ENCODE measurements around the gene SERTM1. TPM values are rescaled to one million over a fixed set of nuclear protein-coding genes. Genes with fewer than 3 reads are reported as not detected.

The SERTM1 gene
- total RNA-seq, 1 donor from 2014 or later = 0.09 TPM

DNA sequence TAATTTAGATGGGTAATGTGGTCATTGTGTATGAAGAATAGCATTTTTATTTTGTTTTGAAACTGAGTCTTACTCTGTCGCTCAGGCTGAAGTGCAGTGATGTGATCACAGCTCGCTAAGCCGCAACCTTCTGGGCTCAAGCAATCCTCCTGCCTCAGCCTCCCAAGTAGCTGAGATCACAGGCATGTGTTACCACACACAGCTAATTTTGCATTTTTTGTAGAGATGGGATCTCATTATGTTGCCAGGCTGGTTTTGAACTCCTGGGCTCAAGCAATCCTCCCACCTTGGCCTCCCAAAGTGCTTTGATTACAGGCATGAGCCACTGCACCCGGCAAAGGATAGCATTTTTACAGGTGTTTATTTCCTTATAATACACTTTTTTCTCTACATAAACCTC, 36.6 kb downstream of the SERTM1 start:
- no peaks in the 10 kb centered on the region for H3K36me3 Mint-ChIP-seq (ENCODE audit: low read depth)
- H3K4me1 Mint-ChIP-seq = peaks cover 4% of the 10 kb centered on the region
- no peaks in the 10 kb centered on the region for H3K27me3 Mint-ChIP-seq (ENCODE audit: low read depth)
- DNase-seq (ENCODE audit: low read depth, low spot score) = no peak
- TF ChIP-seq, protein P1, sequence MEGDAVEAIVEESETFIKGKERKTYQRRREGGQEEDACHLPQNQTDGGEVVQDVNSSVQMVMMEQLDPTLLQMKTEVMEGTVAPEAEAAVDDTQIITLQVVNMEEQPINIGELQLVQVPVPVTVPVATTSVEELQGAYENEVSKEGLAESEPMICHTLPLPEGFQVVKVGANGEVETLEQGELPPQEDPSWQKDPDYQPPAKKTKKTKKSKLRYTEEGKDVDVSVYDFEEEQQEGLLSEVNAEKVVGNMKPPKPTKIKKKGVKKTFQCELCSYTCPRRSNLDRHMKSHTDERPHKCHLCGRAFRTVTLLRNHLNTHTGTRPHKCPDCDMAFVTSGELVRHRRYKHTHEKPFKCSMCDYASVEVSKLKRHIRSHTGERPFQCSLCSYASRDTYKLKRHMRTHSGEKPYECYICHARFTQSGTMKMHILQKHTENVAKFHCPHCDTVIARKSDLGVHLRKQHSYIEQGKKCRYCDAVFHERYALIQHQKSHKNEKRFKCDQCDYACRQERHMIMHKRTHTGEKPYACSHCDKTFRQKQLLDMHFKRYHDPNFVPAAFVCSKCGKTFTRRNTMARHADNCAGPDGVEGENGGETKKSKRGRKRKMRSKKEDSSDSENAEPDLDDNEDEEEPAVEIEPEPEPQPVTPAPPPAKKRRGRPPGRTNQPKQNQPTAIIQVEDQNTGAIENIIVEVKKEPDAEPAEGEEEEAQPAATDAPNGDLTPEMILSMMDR (conservative IDR thresholded peaks at IDR 0.05) = no peak
- no peak overlapping the region for H3K27ac Mint-ChIP-seq (ENCODE audit: unreplicated experiment)
- H3K4me3 Mint-ChIP-seq = no peak overlapping the region
- H3K9me3 Mint-ChIP-seq = no peaks in the 10 kb centered on the region

DNA sequence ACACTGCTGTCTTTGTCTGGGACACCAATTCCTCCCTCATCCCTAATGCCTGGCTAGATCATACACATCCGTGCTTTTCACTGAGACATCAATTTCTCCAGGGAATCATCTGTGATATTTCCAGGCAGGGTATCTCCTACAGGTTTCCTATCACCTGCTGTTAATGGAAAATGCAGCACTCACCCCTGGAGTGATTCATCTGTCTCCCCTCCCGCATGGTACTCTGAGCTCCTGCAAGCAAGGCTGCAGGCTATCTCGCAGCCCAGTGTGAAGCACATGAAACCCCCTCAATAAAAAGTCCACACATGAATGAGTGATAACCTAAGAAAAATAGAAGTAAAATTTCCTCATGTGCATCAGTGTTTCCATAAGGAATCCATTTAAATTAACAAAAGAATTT, 38.5 kb downstream of the SERTM1 start:
- Mint-ChIP-seq H3K9me3 (no peaks in the 10 kb centered on the region), H3K4me1 (peaks cover 10% of the 10 kb centered on the region), H3K27ac (ENCODE audit: unreplicated experiment) (no peak overlapping the region), H3K27me3 (ENCODE audit: low read depth) (no peaks in the 10 kb centered on the region), H3K36me3 (ENCODE audit: low read depth) (no peaks in the 10 kb centered on the region), H3K4me3 (no peak overlapping the region)
- no peak for DNase-seq (ENCODE audit: low read depth, low spot score)
- TF ChIP-seq, protein P1 (conservative IDR thresholded peaks at IDR 0.05) = no peak

GRCh38 chr13:36712770-36713169, 39.0 kb downstream of the SERTM1 start:
- Mint-ChIP-seq H3K9me3 (no peaks in the 10 kb centered on the region), H3K27me3 (ENCODE audit: low read depth) (no peaks in the 10 kb centered on the region), H3K27ac (ENCODE audit: unreplicated experiment) (no peak overlapping the region)

DNA sequence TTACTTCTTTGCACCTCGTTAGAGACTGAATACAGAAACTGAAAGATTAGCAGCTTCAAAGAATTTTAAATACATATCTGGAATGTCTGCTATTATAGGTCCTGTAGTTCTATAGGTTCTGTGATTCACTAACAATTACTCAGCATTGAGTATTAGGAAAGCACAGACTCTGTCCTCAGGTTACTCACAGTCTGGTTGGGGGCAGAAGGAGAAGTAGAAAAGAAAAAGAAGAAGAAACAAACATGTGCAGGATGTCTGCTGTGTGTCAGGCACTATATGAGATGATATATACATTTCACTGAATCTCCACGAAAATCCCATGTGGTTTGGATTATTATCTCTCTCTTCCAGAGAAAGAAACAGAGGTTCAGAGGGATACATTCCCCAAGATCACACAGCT, 40.1 kb downstream of the SERTM1 start:
- DNase-seq (ENCODE audit: low read depth, low spot score) = no peak
- H3K27ac Mint-ChIP-seq (ENCODE audit: unreplicated experiment) = no peak overlapping the region
- H3K27me3 Mint-ChIP-seq (ENCODE audit: low read depth) = no peaks in the 10 kb centered on the region
- H3K4me1 Mint-ChIP-seq = peaks cover 10% of the 10 kb centered on the region
- H3K36me3 Mint-ChIP-seq (ENCODE audit: low read depth) = no peaks in the 10 kb centered on the region
- TF ChIP-seq, protein P1 (conservative IDR thresholded peaks at IDR 0.05) = no peak
- H3K9me3 Mint-ChIP-seq = no peaks in the 10 kb centered on the region
- no peak overlapping the region for H3K4me3 Mint-ChIP-seq

More at GRCh38 chr13:36712770-36713169, 39.0 kb downstream of the SERTM1 start:
- TF ChIP-seq, protein P1 (conservative IDR thresholded peaks at IDR 0.05) = no peak
- Mint-ChIP-seq H3K4me3 (no peak overlapping the region), H3K4me1 (peaks cover 10% of the 10 kb centered on the region), H3K36me3 (ENCODE audit: low read depth) (no peaks in the 10 kb centered on the region)
- DNase-seq (ENCODE audit: low read depth, low spot score) = no peak

DNA sequence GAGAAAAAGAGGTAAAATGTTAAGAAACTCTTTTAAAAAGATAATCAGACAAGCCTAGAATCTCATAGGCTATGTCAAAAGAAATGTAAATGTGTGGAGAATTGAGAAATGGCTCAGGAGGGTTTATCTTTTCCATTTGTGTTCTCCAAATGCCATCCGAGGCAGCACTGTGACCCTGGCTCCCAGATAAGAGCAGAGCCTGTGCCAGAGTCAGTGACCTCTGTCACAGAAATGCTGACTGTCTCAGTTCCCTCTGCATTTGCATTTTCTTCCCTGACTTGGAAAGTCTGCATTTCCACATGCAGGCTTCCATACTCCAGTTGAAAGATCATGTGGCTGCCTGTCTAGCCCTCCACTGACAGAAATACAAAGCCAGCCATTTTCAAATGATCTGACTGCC, 42.0 kb downstream of the SERTM1 start:
- no peaks in the 10 kb centered on the region for H3K36me3 Mint-ChIP-seq (ENCODE audit: low read depth)
- no peak for DNase-seq (ENCODE audit: low read depth, low spot score)
- no peak overlapping the region for H3K27ac Mint-ChIP-seq (ENCODE audit: unreplicated experiment)
- peaks cover 10% of the 10 kb centered on the region for H3K4me1 Mint-ChIP-seq
- TF ChIP-seq, protein P1 (conservative IDR thresholded peaks at IDR 0.05) = no peak
- no peaks in the 10 kb centered on the region for H3K27me3 Mint-ChIP-seq (ENCODE audit: low read depth)
- H3K4me3 Mint-ChIP-seq = no peak overlapping the region
- H3K9me3 Mint-ChIP-seq = no peaks in the 10 kb centered on the region

GRCh38 chr13:36717017-36717416, 43.2 kb downstream of the SERTM1 start:
- no peak overlapping the region for H3K4me3 Mint-ChIP-seq
- H3K27me3 Mint-ChIP-seq (ENCODE audit: low read depth) = no peaks in the 10 kb centered on the region
- TF ChIP-seq, protein P1 (conservative IDR thresholded peaks at IDR 0.05) = no peak
- no peak for DNase-seq (ENCODE audit: low read depth, low spot score)
- no peaks in the 10 kb centered on the region for H3K36me3 Mint-ChIP-seq (ENCODE audit: low read depth)
- H3K9me3 Mint-ChIP-seq = no peaks in the 10 kb centered on the region
- no peak overlapping the region for H3K27ac Mint-ChIP-seq (ENCODE audit: unreplicated experiment)
- H3K4me1 Mint-ChIP-seq = peaks cover 10% of the 10 kb centered on the region

Data from neural crest cell (in vitro differentiated cells).